ENCODE results near the gene NBPF12.
"Not testable (repeated sequence)": the region's sequence is repeated elsewhere in the genome, so short reads cannot be mapped to it uniquely, and the experiment has no call there.

Gene NBPF12, protein sequence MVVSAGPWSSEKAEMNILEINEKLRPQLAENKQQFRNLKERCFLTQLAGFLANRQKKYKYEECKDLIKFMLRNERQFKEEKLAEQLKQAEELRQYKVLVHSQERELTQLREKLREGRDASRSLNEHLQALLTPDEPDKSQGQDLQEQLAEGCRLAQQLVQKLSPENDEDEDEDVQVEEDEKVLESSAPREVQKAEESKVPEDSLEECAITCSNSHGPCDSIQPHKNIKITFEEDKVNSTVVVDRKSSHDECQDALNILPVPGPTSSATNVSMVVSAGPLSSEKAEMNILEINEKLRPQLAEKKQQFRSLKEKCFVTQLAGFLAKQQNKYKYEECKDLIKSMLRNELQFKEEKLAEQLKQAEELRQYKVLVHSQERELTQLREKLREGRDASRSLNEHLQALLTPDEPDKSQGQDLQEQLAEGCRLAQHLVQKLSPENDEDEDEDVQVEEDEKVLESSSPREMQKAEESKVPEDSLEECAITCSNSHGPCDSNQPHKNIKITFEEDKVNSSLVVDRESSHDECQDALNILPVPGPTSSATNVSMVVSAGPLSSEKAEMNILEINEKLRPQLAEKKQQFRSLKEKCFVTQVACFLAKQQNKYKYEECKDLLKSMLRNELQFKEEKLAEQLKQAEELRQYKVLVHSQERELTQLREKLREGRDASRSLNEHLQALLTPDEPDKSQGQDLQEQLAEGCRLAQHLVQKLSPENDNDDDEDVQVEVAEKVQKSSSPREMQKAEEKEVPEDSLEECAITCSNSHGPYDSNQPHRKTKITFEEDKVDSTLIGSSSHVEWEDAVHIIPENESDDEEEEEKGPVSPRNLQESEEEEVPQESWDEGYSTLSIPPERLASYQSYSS (N-terminal part only)

DNA sequence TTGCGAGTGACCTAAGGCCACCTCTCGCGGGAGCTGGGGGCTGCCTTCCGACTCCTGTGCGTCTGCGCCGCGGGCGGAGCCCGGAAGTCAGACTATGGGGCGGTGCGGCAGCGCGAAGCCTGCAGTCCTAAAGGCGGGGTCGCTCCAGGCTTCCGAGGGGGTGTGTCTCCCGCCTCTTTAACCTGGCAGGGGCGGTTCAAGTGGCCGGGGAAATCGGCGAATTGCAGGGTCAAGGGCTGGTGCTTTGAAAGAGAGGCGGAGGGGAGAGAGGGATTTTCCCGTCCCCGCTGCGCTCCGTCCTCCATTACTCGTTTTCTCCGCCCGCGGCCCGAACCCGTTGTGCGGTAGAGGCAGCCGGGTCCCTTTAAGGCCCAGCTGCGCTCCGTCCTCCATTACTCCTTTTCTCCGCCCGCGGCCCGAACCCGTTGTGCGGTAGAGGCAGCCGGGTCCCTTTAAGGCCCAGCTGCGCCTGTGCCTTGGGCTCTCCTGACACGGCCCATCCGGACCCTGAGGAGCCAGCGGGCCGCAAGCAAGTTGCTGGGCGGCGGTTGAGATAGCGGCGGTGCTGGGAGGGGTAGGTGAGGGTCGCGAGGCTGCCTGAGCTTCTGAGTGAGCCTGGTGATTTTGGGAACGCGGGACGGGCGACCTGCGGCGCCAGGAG, at the start of gene NBPF12:
Gene NBPF12 (plus strand): TSS at position 83 of the 661 bp plus-strand sequence. CDS start 21,820 bp downstream, outside the sequence.
- peak; percentile 92 for DNase-seq (ENCODE audit: low spot score)

DNA sequence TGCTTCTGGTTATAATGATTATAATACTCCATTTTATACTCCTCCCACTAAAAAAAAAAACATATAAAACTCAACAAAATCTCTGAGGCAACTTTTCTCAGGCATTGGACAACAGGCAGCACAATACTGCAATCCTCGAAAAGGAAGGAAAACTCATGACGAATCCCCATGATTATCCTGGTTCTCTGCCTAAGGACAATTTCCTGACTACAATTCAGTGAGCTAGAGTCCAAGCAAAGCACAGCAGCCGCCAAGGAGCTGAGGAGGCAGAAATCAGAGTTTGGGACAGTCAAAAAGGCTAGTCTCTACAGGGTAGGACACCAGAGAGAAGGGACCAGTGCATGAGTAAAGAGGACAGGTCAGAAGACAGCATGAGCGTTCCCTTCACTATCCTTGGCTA, 46.8 kb upstream of the NBPF12 start:
- DNase-seq (ENCODE audit: low spot score), result not testable (repeated sequence)

DNA sequence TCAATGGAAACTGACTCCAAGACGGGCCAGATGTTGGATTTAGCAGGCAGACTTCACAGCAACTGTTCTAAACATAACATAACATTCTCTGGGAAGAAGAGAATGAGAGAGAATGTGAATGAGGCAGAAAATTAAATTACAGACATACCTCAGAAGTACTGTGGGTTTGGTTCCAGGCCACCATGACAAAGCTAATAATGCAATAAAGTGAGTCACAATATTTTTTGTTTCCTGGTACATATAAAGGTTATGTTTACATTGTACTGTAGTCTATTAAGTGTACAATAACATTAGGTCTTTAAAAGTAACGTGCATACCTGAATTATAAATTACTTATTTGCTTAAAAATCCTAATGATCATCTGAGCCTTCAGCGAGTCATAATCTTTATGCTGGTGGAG, 45.8 kb upstream of the NBPF12 start:
- DNase-seq (ENCODE audit: low spot score), result not testable (repeated sequence)

DNA sequence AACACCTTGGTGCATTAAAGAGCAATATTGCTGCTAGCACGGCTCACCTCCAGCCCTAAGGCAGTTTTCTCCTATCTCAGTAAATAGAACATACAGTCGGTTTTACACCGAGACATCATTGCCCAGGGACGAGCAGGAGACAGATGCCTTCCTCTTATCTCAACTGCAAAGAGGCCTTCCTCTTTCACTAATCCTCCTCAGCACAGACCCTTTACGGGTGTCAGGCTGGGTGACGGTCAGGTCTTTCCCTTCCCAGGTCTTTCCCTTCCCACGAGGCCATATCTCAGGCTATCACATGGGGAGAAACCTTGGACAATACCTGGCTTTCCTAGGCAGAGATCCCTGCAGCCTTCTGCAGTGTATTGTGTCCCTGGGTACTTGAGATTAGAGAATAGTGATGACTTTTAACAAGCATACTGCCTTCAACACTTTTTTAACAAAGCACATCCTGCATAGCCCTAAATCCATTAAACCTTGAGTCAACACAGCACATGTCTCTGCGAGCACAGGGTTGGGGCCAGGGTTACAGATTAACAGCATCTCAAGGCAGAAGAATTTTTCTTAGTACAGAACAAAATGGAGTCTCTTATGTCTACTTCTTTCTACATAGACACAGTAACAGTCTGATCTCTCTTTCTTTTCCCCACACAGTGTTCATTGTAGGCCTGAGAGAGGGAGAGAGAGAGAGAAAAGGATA, 30.4 kb upstream of the NBPF12 start:
- not testable (repeated sequence) for DNase-seq (ENCODE audit: low spot score)

DNA sequence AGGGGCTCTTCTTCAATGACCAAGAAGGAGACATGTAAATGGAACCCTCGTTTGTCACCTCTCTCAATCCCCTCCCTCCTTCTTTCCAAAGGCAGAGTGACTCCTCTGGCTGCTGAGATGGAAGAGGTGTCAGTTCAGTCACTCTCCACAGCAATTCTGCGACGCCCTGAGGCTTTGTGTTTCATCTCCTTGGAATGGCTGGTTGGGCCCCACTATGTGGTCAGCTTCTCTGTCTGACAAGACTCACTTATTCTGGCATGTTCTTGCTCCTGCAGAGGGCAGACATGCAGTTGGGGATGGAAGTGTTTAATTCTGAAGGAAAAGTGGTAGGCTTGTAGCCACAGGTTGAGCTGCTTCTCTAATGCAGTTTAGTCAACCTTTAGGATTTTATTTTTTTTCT, 25.1 kb upstream of the NBPF12 start:
- DNase-seq (ENCODE audit: low spot score), result not testable (repeated sequence)

DNA sequence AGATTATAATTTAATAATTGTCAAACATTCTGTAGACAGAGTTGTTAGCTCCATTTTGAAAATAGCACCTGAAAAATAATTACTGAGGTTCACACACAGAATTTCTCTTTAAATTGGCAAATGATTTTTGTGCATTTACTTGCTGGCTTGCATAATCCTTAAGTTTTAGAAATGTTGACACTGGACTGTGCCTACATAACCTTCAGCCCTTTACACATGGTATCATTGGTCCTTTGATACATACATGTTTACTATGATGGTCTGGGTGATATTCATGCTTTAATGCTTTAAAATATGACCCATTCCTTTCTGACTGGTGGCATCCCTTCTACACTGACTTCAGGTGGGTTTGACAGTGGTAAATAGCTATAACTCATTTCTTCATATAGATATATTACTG, 17.3 kb upstream of the NBPF12 start:
- DNase-seq (ENCODE audit: low spot score), result not testable (repeated sequence)

DNA sequence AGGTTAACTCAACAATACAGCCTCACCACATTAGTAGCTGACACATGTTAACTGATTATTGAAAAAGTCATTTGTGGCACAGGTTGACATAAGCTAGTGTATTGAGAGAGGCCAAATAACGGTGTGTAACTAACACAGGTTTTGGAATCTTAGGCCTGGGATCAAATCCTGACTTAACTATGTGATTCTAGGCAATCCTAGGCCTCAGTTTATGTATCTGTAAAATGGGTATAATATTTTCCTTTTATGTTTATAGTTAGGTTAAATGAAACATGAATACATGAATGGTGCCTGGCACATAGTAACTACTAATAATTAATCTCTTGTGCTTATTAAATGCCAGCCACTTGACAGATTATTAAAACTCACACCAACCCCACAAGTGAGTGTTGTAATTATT, 15.5 kb upstream of the NBPF12 start:
- not testable (repeated sequence) for DNase-seq (ENCODE audit: low spot score)

DNA sequence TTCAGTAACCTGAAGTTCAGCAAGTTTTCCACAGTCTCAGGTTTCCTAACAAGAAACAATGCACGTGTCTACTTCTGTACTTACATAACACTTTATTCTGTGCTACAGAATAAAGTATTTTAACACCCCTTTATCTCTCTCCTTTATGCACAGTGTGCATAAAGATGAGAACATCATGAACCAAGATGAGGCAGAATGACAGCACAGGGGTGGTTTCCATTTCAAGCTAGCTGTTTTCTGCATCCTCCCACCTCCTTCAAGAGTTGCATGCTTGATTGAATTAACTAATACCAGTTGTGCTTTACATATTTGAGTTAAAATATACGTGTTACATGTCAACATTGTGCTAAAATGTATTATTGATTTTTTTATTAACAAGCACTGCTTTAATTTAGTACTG, 14.0 kb upstream of the NBPF12 start:
- DNase-seq (ENCODE audit: low spot score), result not testable (repeated sequence)

DNA sequence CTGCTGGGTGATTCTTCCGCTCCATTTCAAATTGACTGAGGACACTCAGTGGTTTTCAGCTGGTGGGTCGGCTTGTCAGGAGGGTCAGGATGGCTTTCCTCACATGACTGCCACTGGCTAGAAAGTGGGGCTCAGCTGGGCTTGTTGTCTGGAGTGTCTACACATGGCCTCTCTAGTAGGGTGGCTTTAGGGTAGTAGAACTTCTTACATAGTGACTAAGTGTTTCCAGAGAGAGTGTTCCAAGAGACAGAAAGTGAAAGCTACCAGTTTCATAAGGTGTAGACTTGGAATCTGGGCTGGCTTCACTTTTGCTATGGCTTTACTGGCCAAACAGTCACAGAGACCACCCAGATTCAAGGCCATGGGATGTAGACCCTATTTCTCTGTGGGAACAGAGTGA, 11.7 kb upstream of the NBPF12 start:
- not testable (repeated sequence) for DNase-seq (ENCODE audit: low spot score)

DNA sequence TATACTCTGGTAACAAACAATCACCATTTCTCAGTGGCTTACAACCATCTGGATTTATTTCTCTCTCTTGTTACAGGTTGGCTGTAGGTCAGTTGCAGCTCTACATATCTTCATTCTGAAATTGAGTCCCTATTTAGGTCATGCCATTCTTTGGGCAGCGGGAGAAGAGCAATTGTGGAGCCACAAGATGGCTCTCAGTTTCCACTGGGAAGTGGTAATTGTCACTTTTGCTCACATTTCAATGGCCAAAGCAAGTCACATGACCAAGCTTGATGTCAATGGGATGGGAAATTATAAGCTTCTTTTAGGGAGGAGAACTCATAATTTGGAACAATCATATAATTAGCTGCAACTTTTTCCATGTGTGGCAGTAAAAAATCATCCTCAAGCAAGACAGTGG, 7.9 kb upstream of the NBPF12 start:
- not testable (repeated sequence) for DNase-seq (ENCODE audit: low spot score)

DNA sequence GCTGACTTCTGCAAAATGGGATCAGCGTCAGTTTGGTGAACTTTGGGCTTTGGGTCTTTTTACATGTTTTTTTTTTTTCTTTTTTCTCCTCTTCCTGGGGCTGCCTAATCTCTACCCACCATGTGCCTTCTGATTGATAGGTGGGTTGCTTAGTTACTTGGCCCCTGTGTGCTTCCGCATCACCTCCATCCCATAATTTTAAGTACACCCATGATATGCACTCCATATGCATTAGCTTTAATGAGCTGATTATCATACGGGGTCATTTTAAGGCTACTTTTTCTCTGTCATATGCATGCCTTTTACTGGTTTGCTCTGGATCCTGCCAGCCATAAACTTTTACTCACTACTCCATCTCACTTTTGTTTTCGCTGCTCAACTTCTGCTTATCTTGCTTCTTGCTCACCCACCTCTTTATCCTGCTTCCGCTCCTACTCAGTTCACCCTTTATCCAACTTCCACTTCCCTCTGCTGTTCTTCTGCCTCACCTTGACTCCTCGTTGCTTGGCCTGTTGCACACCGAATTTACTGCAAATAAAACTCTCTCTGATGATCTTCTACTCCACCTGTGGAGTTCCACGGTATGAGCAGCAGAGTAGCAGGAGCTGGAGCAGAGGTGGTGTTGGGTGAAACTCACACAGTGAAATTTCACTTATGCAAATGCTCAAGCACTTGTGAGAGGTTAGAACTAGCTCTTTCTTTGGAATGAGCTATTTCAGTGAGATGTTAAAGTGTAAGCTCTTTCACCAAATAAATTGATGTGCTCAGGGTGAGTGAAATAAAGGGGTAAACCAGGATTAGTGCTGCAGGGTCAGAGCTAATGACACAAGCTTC, 3.5 kb upstream of the NBPF12 start:
- peak; percentile 59 for DNase-seq (ENCODE audit: low spot score)

DNA sequence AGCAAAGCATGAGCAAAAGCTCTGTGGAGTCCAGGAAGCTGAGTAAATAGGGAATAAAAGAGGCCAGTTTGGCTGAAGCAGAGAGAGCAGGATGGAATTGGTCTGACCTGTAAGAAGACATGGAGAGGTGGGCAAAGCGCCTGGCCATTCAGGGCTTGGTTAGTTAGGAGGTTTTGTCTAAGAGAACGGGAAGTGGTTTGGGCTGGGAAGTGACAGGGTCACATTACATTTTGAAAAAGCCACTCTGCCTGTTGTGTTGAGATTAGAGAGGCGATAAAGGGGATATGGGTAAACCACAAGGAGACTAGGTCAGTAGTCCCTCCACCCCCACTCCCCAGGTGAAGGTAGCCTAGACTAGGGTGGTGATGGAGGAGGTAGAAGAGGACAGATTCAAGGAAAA, 662 bp upstream of the NBPF12 start:
- DNase-seq (ENCODE audit: low spot score), result not testable (repeated sequence)

DNA sequence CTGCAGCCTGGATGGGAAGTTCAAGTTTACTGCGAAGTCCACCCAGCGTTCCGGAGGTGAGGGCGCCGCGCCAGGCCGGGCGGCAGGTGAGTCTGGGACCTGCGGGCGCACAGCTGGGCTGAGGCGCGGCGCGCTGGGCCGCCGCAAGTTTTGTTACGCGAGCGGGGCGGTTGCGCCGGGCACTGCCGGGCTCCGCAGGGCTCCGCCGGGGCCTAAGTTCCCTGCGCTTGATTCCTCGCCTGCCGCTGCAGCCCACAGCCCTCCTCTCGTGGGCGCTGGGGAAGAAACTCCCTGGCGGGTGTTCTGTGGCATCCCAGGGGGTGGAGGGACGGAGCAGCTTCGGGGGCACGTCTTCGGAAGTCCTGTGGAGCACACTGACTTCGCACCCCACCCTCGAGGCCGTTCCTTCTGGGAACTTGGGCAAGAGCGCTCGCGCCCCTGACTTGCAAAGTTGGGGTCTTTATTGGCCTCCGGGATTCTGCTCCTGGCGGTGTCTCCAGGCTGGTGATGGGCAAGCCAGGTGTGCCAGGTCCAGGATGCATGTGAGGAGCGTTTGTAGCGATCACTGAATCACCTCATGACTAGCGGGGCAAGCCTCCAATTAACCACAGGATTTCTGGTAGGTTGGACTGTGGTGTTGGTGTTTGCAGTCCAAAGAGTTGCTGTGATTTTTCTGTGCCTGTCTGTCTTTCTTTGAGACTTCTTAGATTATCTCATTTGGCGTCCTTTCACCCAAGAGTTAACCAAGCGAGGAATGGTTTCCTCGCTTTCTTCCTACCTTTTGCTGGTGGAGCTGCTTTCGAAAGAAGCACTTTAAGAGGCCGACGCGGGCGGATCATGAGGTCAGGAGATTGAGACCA, 1.0 kb downstream of the NBPF12 start:
- DNase-seq (ENCODE audit: low spot score), result peak; percentile 50

DNA sequence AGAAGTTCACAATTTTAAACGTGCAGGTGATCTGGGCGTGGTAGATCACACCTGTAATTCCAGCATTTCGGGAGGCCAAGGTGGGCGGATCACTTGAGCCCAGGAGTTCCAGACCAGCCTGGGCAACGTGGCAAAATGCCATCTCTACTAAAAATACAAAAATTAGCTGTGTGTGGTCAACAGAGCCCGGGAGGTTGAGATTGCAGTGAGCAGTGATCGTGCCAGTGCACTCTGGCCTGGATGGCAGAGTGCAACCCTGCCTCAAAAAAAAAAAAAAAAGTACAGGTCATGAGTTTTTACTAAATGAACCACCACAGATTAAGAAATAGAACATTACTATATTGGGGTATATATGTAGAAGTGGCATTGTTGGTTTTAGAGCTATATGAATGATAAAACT, 2.2 kb downstream of the NBPF12 start:
- not testable (repeated sequence) for DNase-seq (ENCODE audit: low spot score)

DNA sequence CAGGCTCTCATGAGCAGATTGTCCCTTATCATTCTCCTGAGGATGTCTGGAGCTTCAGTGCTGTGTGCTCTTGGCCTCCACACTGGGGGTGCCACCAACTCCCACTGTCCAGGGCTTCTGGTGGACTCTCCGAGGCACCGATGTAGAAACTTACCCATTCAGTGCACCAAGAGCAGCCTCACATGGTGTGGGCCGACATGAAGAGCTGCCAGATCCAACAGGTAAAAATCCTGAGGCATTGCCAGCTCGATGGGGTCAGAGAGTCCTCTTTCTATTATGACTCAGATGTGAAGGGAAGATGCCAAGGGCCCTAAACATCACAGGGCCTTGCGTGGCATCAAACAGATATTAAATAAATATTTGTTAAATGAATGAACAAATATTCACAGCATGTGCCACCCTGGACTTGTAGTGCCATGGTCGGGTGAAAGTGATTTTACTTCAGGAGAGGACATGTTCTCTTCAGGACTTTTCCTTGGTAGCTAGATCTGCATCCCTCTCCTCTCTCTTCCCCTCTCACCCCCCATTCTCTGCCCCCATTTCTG, 5.3 kb downstream of the NBPF12 start:
- not testable (repeated sequence) for DNase-seq (ENCODE audit: low spot score)

DNA sequence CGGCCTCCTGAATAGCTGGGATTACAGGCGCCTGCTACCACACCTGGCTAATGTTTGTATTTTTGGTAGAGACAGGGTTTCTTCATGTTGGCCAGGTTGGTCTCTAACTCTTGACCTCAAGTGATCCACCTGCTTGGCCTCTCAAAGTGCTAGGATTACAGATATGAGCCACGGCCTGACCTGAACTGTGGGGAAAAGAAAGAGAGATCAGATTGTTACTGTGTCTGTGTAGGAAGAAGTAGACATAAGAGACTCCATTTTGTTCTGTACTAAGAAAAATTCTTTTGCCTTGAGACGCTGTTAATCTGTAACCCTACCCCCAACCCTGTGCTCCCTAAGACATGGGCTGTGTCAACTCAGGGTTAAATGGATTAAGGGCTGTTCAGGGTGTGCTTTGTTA, 10.0 kb downstream of the NBPF12 start:
- DNase-seq (ENCODE audit: low spot score), result not testable (repeated sequence)

DNA sequence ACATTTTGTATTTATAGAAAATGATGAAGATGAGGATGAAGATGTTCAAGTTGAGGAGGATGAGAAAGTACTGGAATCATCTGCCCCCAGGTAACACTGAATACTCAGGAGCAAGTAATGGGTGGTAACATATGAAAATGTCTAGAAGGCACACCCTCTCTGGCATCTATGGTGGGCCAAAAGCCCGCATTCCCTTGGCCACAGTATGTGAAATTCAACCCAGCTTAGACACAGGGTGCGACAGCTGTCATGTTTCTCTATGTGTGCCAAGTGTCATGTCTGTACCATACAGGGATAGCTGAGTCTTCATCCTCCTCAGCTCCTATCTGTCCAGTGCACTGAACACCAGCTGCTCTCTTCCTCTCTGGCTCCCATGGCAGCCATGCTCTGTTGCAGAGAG, 26.2 kb downstream of the NBPF12 start:
- not testable (repeated sequence) for DNase-seq (ENCODE audit: low spot score)

DNA sequence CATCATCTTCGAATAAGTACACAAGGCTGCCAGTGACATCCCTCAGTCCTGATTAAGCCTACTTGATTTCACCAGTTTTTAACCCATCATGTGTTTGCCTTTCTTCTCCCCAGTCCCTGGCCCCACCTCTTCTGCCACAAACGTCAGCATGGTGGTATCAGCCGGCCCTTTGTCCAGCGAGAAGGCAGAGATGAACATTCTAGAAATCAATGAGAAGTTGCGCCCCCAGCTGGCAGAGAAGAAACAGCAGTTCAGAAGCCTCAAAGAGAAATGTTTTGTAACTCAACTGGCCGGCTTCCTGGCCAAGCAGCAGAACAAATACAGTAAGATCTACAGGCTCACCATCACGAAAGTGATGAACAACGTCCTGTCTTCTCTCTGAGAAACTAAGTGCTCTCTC, 28.2 kb downstream of the NBPF12 start:
- DNase-seq (ENCODE audit: low spot score), result peak; percentile 3

DNA sequence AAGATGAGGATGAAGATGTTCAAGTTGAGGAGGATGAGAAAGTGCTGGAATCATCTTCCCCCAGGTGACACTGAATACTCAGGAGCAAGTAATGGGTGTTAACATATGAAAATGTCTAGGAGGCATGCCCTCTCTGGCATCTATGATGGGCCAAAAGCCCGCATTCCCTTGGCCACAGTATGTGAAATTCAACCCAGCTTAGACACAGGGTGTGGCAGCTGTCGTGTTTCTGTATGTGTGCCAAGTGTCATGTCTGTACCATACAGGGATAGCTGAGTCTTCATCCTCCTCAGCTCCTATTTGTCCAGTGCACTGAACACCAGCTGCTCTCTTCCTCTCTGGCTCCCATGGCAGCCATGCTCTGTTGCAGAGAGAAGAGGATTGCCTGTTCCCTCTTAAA, 32.5 kb downstream of the NBPF12 start:
- not testable (repeated sequence) for DNase-seq (ENCODE audit: low spot score)

DNA sequence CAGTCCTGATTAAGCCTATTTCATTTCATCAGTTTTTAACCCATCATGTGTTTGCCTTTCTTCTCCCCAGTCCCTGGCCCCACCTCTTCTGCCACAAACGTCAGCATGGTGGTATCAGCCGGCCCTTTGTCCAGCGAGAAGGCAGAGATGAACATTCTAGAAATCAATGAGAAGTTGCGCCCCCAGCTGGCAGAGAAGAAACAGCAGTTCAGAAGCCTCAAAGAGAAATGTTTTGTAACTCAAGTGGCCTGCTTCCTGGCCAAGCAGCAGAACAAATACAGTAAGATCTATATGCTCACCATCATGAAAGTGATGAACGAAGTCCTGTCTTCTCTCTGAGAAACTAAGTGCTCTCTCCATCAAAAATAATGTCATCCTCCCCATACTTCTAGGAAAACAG, 34.6 kb downstream of the NBPF12 start:
- not testable (repeated sequence) for DNase-seq (ENCODE audit: low spot score)
